Mucosa of descending colon (tissue), 3 donors: ENCODE data around the gene WNT9A. TPM values are rescaled to one million over a fixed set of nuclear protein-coding genes. Genes with fewer than 3 reads are reported as not detected.

Source experiments
- ATAC-seq: fragments of 200-7000 bp; cut with Tn5 transposase; one replicate; pipeline ENCODE4 v1.9.1; 2020; ENCODE audit warnings: mild to moderate bottlenecking, moderate library complexity
- DNase-seq, 3 donors: peaks; one replicate each; pipeline ENCODE4 v3.0.0-alpha.2; 2020
- H3K36me3 ChIP-seq: fragments of 200-600 bp; one replicate; pipeline ENCODE4 v1.8.0; 2021; ENCODE audit warnings: low read depth, mild to moderate bottlenecking
- H3K4me1 ChIP-seq: fragments of 200-600 bp; one replicate; pipeline ENCODE4 v1.8.0; 2021; ENCODE audit warnings: low read depth, mild to moderate bottlenecking
- H3K4me3 ChIP-seq: fragments of 200-600 bp; one replicate; pipeline ENCODE4 v1.8.0; 2021; ENCODE audit warnings: mild to moderate bottlenecking
- H3K9me3 ChIP-seq: fragments of 200-600 bp; one replicate; pipeline ENCODE4 v1.8.0; 2021; ENCODE audit warnings: mild to moderate bottlenecking
- intact Hi-C, 2 donors: fragments of 100-400 bp; cut with DNase I in 1 of 2; cut with micrococcal nuclease in 1 of 2; formaldehyde crosslinking; loops; one replicate each; pipeline versions ENCODE4 v1.11.0 to v1.11.1; 2022; cut with DNase I, micrococcal nuclease
- total RNA-seq, 3 donors: library from RNA; stranded (reverse); fragmentation: NEBNext Ultra II Directional in 2 of 3; extraction: Animal tissue kit (Norgen Biotek cat#: 25700) in 2 of 3; gene quantifications; one replicate each; pipeline versions ENCODE4 v1.2.1 to v1.2.4, GENCODE V29; 2021 to 2023
- TF ChIP-seq, protein P1 (sequence below): fragments of 200-600 bp; IDR thresholded peaks from one replicate; pipeline ENCODE4 v1.8.0; 2022; ENCODE audit warnings: antibody characterized with exemption, mild to moderate bottlenecking
- donor health status: DM: no; HTN: no; CAD: no; lungs with moderate emphysema.
- donor health status: DM: no; HTN: no; CAD: no.
- donor health status: DM: no; HTN: yes; CAD: no.

The WNT9A gene
- total RNA-seq, 3 donors from 2014 or later, result 1.7 to 12.7 (median 2.4) TPM

DNA sequence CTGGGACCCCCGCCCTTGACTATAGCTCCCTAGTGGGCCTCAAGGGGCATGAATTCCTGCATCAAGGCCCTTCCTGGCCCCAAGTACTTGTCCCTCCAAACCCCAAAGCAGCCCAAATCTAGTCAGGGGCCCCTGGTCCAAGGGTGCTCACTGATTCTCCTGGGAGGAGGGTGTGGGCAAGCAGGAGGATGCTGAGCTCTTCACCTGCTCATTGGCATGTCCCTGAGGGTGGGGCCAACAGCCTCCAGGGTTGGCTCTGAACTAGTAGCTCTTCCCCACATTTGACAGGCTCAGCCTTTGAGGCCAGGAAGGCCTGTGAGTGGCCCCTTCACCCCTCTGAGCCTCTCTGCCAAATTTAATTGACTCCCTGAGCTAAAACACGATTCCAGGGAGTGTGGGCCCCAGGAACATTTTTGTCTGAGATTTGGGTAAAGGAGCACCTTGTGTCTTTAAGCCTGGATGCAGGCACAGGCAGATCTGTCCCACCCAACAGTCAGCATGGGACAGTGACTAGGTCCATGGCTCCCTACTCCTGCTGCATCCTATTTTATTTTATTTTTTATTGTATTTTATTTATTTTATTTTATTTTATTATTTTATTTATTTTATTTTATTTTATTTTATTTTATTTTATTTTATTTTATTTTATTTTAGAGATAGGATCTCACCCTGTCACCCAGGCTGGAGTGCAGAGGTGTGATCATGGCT, 11.0 kb upstream of the WNT9A start:
- DNase-seq, result peak in 1 of 3 donors; percentile 5
- intact Hi-C loops, result loop anchor here in 1 of 2 donors (10.0 kb wide), 1 partner anchor 474 kb away; no protein-coding TSS in a partner anchor
- TF ChIP-seq, protein P1, sequence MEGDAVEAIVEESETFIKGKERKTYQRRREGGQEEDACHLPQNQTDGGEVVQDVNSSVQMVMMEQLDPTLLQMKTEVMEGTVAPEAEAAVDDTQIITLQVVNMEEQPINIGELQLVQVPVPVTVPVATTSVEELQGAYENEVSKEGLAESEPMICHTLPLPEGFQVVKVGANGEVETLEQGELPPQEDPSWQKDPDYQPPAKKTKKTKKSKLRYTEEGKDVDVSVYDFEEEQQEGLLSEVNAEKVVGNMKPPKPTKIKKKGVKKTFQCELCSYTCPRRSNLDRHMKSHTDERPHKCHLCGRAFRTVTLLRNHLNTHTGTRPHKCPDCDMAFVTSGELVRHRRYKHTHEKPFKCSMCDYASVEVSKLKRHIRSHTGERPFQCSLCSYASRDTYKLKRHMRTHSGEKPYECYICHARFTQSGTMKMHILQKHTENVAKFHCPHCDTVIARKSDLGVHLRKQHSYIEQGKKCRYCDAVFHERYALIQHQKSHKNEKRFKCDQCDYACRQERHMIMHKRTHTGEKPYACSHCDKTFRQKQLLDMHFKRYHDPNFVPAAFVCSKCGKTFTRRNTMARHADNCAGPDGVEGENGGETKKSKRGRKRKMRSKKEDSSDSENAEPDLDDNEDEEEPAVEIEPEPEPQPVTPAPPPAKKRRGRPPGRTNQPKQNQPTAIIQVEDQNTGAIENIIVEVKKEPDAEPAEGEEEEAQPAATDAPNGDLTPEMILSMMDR, result no peak
- Histone ChIP-seq H3K4me1 (no peaks in the 10 kb centered on the region), H3K36me3 (no peaks in the 10 kb centered on the region), H3K4me3 (no peak overlapping the region), H3K9me3 (no peaks in the 10 kb centered on the region)
- ATAC-seq, result no peak

DNA sequence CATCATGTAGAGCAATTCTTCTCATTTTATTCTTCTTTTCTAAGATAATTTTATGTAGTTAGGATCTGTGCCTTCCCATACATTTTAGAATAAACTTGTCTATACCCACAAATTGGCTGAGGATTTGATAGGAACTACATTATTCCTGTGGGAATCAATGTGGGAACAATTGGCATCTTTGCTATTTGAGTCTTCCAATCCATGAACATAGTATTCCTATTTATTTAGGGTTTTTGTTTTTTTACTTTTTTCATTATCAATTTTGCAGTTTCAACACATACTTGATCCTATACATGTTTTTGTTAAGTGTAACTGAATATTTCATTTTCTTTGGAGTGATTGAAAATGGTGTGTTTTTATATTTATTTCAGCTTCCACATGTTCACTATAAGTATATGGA, 8.1 kb upstream of the WNT9A start:
- H3K9me3 ChIP-seq, result no peaks in the 10 kb centered on the region
- ATAC-seq (no peak), DNase-seq (no peak)
- no peaks in the 10 kb centered on the region for H3K36me3 ChIP-seq
- intact Hi-C loops, result loop anchor here in 1 of 2 donors (10.0 kb wide), 1 partner anchor 471 kb away; no protein-coding TSS in a partner anchor
- H3K4me3 ChIP-seq, result no peak overlapping the region
- no peaks in the 10 kb centered on the region for H3K4me1 ChIP-seq
- TF ChIP-seq, protein P1, result no peak

DNA sequence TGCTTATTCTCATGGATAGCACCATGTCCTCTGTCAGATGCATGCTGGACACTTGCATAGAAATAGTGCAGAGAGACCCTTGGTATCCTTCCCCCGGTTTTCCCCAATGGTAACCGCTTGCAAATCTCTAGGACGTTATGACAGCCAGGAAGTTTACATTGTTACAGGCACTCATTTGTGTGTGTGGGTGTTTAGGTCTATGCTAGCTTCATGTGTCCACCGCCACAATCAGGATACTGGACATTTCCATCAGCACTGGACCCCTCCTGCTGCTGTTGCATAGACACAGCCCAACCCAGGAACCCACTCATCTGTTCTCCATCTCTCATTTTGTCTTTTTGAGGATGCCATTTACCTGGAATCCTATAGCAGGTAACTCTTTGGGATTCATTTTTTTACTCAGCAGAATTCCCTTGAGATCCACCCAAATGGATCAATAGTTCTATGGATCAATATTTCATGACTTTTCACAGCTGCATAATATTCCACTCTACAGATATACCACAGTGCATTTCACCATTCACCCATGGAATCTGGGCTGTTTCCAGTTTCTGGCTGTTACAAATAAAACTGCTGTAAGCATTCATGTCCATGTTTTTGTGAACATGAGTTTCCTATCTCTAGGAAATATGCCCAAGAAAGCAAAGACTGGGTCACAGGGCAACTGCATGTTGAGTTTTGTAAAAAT, 6.6 kb upstream of the WNT9A start:
- no peak for DNase-seq
- intact Hi-C loops, result loop anchor here in 1 of 2 donors (10.0 kb wide), 1 partner anchor 470 kb away; no protein-coding TSS in a partner anchor

DNA sequence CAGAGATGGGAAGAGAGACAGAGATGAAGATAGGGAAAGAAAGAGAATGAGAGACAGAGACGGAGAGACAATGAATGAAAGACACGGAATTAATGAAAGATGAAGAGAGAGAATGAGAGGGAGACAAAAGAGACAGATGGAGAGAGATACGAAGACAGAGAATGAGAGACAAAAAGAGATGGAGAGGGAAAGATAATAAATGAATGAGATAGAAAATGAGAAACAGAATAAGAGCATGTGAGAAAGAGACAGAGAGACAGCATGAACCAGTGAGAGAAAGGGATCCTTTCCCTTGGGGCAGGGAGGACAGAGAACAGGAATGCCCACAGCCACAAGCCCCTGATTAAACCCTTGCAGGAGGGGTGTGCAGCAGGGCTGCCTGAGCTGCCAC, 5.3 kb upstream of the WNT9A start:
- intact Hi-C loops, result loop anchor here in 1 of 2 donors (10.0 kb wide), 1 partner anchor 468 kb away; no protein-coding TSS in a partner anchor
- no peak for DNase-seq
- ATAC-seq, result no peak
- H3K9me3 ChIP-seq, result no peaks in the 10 kb centered on the region
- TF ChIP-seq, protein P1, result no peak
- H3K4me1 ChIP-seq, result peaks cover 2% of the 10 kb centered on the region
- H3K4me3 ChIP-seq, result no peak overlapping the region
- H3K36me3 ChIP-seq, result no peaks in the 10 kb centered on the region

More for the DNA sequence above, 6.6 kb upstream of the WNT9A start:
- no peak for ATAC-seq
- H3K4me3 ChIP-seq, result no peak overlapping the region
- H3K9me3 ChIP-seq, result no peaks in the 10 kb centered on the region
- TF ChIP-seq, protein P1, result no peak
- no peaks in the 10 kb centered on the region for H3K36me3 ChIP-seq
- no peaks in the 10 kb centered on the region for H3K4me1 ChIP-seq

DNA sequence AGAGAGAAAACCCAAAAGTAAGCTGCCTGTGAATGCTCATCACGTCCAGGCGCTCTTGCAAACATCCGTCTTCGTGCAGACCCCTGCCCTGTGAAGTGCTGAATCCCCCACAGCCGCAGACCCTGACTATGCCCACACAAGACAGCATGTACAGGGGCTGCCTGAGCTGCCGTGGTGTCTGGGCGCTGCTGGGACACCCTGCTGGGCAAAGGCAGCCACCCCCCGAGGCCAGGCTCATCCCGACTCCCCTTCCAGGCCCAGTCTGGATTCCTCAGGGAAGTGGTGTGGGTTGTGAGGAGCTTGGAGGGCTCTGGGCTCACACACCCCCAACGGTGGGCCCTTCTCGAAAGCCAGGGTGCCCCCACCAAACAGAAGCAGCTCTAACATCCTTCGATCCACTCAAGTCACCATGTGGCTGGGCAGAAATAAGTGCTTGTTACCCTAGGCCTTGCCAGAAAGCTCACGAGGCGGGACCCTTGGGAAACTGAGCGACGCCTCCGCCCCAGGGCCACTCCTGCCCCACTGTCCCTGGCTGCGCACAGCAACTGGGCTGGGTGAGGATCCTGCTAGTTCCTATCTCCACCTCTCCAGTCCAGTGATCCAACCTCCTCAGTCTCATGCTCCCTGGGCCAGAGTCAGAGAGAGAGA, 4.8 kb upstream of the WNT9A start:
- intact Hi-C loops, result loop anchor here in 1 of 2 donors (10.0 kb wide), 1 partner anchor 468 kb away; no protein-coding TSS in a partner anchor

More for the DNA sequence above, 4.8 kb upstream of the WNT9A start:
- H3K4me1 ChIP-seq, result peaks cover 2% of the 10 kb centered on the region
- H3K4me3 ChIP-seq, result no peak overlapping the region
- TF ChIP-seq, protein P1, result no peak
- DNase-seq (peak in 1 of 3 donors; percentile 14), ATAC-seq (no peak)
- no peaks in the 10 kb centered on the region for H3K36me3 ChIP-seq
- no peaks in the 10 kb centered on the region for H3K9me3 ChIP-seq
